GM06990 (cell line): ENCODE data around the gene TBX6.
A peak's percentile ranks its signal among the peaks of the same experiment; 100 is the strongest.

Source experiments
- DNase-seq: peaks from one replicate; pipeline ENCODE4 v3.0.0-alpha.2; 2011; ENCODE audit not compliant: insufficient read length; ENCODE audit errors: extremely low read depth
- H3K27me3 ChIP-seq: replicated peaks from 2 replicates; pipeline ENCODE4 v1.6.0; 2011; ENCODE audit warnings: low read length; ENCODE audit not compliant: control insufficient read depth, insufficient read depth
- H3K36me3 ChIP-seq: 2 replicates; pipeline ENCODE4 v1.5.1; 2011; ENCODE audit warnings: low read length; ENCODE audit not compliant: control insufficient read depth, insufficient read depth
- H3K4me3 ChIP-seq: replicated peaks from 2 replicates; pipeline ENCODE4 v1.5.1; 2011; ENCODE audit warnings: low read depth, mild to moderate bottlenecking, control low read depth, low read length
- TF ChIP-seq, protein P1 (sequence below): IDR thresholded peaks from 2 replicates; pipeline ENCODE4 v1.5.1; 2011; ENCODE audit warnings: low read length, control low read depth, mild to moderate bottlenecking, inconsistent platforms; ENCODE audit not compliant: insufficient read depth, poor library complexity, severe bottlenecking

Gene TBX6

DNA sequence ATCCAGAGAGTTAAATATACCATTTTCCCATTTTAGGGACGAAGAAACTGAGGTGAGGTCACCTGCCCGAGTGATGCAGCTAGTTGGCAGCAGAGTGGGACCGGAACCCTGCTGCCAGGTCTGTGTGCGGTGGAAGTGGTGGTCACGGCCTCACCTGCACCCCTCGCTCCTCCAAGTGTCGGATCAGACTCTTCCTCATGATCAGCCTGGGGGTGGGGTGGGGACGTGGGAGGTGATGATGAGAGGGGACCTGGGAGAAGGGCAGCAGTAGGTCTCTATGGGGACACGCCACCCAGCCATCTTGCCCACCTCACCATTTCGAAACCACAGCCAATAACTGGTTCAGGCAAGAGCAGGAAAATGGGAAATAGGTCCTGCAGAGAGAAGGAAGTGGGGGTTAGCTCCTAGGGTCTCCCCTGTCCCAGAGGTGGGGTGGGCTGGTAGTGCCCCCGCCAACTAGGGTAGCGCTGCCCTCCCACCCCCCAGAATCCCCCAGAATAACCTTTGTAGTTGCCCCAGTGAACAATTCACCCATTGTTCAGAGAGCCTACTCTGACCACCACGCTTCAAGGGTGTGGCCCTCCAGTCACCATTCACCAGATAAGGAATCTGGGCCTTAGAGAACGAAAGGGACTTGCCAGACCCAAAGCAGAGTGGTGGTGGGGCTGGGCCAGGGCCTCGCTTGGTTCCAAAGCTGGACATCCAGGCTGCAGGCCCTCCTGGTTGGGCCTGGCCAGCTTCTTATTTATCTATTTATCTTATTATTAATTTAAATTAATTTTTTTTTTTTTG lies 16.5 kb upstream of the TBX6 start:
- H3K4me3 ChIP-seq: no peak overlapping the region
- TF ChIP-seq, protein P1, sequence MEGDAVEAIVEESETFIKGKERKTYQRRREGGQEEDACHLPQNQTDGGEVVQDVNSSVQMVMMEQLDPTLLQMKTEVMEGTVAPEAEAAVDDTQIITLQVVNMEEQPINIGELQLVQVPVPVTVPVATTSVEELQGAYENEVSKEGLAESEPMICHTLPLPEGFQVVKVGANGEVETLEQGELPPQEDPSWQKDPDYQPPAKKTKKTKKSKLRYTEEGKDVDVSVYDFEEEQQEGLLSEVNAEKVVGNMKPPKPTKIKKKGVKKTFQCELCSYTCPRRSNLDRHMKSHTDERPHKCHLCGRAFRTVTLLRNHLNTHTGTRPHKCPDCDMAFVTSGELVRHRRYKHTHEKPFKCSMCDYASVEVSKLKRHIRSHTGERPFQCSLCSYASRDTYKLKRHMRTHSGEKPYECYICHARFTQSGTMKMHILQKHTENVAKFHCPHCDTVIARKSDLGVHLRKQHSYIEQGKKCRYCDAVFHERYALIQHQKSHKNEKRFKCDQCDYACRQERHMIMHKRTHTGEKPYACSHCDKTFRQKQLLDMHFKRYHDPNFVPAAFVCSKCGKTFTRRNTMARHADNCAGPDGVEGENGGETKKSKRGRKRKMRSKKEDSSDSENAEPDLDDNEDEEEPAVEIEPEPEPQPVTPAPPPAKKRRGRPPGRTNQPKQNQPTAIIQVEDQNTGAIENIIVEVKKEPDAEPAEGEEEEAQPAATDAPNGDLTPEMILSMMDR: no peak
- no peaks in the 10 kb centered on the region for H3K36me3 ChIP-seq
- no peaks in the 10 kb centered on the region for H3K27me3 ChIP-seq
- DNase-seq: no peak

DNA sequence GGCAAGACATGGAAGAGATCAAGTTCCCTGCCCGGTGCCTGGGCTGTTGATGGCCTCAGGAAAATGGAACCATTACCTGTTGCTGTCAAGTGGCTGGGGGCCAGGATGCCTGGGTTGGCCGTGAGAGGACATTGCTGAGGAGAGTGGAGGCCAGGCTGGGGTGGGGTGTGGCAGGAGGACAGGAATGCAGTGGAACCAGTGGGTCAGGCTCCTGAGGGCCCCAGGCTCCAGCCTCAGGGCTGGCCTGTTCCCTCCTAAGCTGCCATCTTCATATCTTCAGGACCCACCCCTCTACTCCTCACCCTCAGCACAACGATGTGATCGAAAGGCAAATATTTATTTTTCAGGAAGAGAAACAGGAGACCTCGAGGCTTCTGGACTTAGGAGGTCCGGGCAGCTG lies 12.8 kb upstream of the TBX6 start:
- no peak for DNase-seq
- H3K4me3 ChIP-seq: no peak overlapping the region
- TF ChIP-seq, protein P1: no peak
- no peaks in the 10 kb centered on the region for H3K36me3 ChIP-seq
- H3K27me3 ChIP-seq: no peaks in the 10 kb centered on the region

DNA sequence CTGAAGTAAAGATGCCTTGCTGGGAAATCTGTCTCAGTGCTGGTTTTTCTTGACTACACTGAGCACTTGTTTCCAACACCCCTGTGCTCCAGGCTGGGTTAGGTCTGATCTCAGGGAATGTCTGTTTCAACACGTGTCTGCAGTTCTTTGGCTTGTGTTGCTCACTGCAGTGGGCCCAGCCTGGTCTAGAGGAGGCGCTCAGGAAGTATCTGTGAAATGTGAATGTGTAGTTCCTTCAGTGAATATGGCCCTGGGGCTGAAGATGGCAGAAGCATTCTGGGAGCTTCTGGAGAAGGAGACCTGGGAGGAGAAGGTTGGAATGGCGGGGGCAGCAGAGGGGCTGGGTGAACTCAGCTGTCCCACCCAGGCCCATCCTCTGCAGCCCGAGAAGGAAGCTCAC lies 12.4 kb upstream of the TBX6 start:
- H3K4me3 ChIP-seq: no peak overlapping the region
- no peaks in the 10 kb centered on the region for H3K27me3 ChIP-seq
- no peaks in the 10 kb centered on the region for H3K36me3 ChIP-seq
- TF ChIP-seq, protein P1: no peak
- DNase-seq: no peak

DNA sequence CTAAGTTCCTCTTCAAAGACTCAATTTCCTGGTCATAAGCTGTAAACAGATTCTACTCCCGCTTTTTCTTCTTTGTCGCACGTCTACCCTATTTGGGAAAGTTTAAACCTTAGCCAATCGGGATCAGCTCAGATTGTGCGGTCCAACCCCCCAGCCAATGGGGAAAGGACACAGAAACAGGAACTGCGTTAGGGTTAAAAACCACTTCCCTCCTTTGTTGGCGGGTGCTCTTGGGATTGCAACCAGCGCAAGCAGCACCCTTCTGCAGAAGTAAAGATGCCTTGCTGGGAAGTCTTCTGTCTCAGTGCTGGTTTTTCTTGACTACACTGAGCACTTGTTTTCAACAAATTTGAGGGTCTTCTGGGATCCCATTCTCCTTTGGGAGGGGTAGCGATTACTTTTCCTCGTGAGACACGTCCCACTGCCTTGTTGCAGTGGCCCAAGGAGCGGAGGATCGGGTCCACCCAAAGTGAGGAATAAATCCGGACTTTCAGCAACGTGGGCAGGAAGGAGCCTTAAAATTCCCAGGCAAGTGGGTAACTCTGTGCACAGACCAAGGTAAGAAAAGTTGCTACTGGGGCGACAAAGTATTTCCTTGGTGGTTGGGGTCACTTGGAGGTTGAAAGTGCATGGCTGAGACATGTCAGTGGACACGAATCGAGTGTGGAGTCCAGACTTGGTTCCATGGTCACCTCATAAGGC lies 5.3 kb upstream of the TBX6 start:
- Histone ChIP-seq H3K36me3 (peaks cover 1% of the 10 kb centered on the region; the same call in 1 of the 2 replicates), H3K27me3 (no peaks in the 10 kb centered on the region), H3K4me3 (no peak overlapping the region)
- no peak for DNase-seq
- TF ChIP-seq, protein P1: no peak

DNA sequence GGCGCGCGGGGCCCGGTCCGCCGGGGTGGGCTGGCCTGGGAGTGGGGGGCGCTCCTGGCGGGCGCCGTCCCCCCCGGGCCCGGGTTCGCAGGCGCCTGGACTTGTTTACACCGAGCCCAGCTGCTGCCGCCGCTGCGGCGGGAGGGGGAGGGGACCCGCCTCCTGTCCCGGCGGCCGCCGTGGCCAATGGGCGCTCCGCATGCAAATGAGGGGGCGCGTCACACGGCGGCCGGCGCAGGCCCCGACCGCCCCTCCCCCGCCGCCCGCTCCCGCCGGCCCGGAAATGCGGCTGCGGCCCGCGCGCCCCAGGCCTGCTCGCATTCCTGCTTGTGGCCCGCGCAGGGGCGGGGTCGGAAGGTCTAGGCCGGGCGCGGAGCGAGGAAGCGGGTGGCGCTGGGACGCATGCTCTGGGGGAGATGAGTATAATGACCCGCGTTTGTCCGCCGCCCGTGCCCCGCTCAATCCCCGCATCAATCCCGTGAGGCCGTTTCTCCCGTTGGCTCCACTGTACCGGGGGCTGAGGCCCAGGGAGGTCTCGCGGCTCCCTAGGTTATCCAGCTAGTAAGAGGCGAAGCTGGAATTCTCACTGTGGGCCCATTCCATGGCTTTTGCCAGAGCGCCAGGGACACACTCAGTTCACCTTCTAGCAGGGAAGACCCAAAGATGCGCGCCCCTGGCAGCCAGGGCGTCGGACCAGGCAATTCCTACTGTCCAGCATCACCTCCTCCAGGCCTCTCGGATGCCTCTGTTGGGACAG lies 4.6 kb upstream of the TBX6 start, which contains the start of gene YPEL3:
TSS of gene YPEL3 (minus strand) at position 109 of the 757 bp plus-strand sequence. CDS start 731 bp downstream, outside the sequence.
- no peaks in the 10 kb centered on the region for H3K27me3 ChIP-seq
- H3K36me3 ChIP-seq: peaks cover 1% of the 10 kb centered on the region; the same call in 1 of the 2 replicates
- H3K4me3 ChIP-seq: peak within 1 kb of the TSS; percentile 74
- TF ChIP-seq, protein P1: no peak
- peak; percentile 96 for DNase-seq
